Esophagus muscularis mucosa (tissue), 4 donors: ENCODE data around the gene KRT15. TPM values are rescaled to one million over a fixed set of nuclear protein-coding genes. Genes with fewer than 3 reads are reported as not detected.

Experiments used
- DNase-seq: peaks from one replicate; pipeline ENCODE4 v3.0.0-alpha.2; 2017; ENCODE audit errors: extremely low spot score
- H3K27ac ChIP-seq, 4 donors: fragments of 200-600 bp; sonication (generic); replicated peaks in 1 of 4; 1 replicate in 3 of 4; 2 replicates in 1 of 4; pipeline ENCODE4 v1.5.1; 2016 to 2019; ENCODE audit warnings: mild to moderate bottlenecking in 1 of 4
- H3K27me3 ChIP-seq, 4 donors: fragments of 200-600 bp; sonication (generic); one replicate each; pipeline versions ENCODE4 v1.5.1 to v1.6.0; 2016 to 2019
- H3K36me3 ChIP-seq, 4 donors: fragments of 200-600 bp; sonication (generic); one replicate each; pipeline ENCODE4 v1.5.1; 2016 to 2019
- H3K4me1 ChIP-seq, 4 donors: fragments of 200-600 bp; sonication (generic); one replicate each; pipeline ENCODE4 v1.5.1; 2016 to 2019
- H3K4me3 ChIP-seq, 4 donors: fragments of 200-600 bp; sonication (generic); 1 replicate in 2 of 4; 2 replicates in 2 of 4; pipeline ENCODE4 v1.5.1; 2016 to 2019; ENCODE audit warnings: mild to moderate bottlenecking in 4 of 4, moderate library complexity in 1 of 4
- H3K9me3 ChIP-seq, 4 donors: fragments of 200-600 bp; sonication (generic); 1 replicate in 3 of 4; 2 replicates in 1 of 4; pipeline ENCODE4 v1.5.1; 2016 to 2019
- CTCF ChIP-seq, 3 experiments: fragments of 200-600 bp in 2 of 3; fragments of 450-650 bp in 1 of 3; sonication (generic) in 2 of 3; IDR thresholded peaks; one replicate each; pipeline ENCODE4 v1.5.1; 2017 to 2019; ENCODE audit warnings: antibody characterized with exemption in 3 of 3, mild to moderate bottlenecking in 2 of 3, moderate library complexity in 1 of 3
- EP300 ChIP-seq: sonication (generic); formaldehyde crosslinking; IDR thresholded peaks from one replicate; pipeline ENCODE4 v1.6.1; 2017; ENCODE audit warnings: antibody characterized with exemption
- POLR2A ChIP-seq: fragments of 450-650 bp; IDR thresholded peaks from one replicate; pipeline ENCODE4 v1.6.1; 2017; ENCODE audit warnings: antibody characterized with exemption, moderate library complexity, mild to moderate bottlenecking, low read depth
- POLR2AphosphoS5 ChIP-seq, 2 donors: sonication (generic); formaldehyde crosslinking; IDR thresholded peaks; one replicate each; pipeline ENCODE4 v1.6.1; 2017; ENCODE audit warnings: antibody characterized with exemption in 2 of 2
- WGBS: methylation state at CpG from one replicate; pipeline ENCODE4 v1.1.5; 2018; 5-methylcytosine and 5-hydroxymethylcytosine counted together
- intact Hi-C: fragments of 100-400 bp; cut with DNase I; formaldehyde crosslinking; loops from one replicate; pipeline ENCODE4 v1.15.1; 2023
- total RNA-seq, 4 donors: library from RNA; depleted of rRNA; stranded (reverse); fragments of >200 nt; gene quantifications; one replicate each; pipeline versions ENCODE4 v1.1.0 to v1.2.1, GENCODE V29; 2016

The KRT15 gene
- total RNA-seq, 4 donors from 2014 or later, result 3.3 TPM; not detected in 3

- DNase-seq, result no peak
- 98% methylated on average over 12 of the region's 13 CpGs for WGBS
Observed at GRCh38 chr17:41486316-41486715, 32.4 kb downstream of the KRT15 start.

GRCh38 chr17:41484920-41485904 lies 33.5 kb downstream of the KRT15 start:
- TF ChIP-seq POLR2AphosphoS5 (IDR thresholded peaks at IDR 0.05) (no peak), POLR2A (no peak), EP300 (no peak), CTCF (IDR thresholded peaks at IDR 0.05) (no peak)
- intact Hi-C loops, result no loop called here
- Histone ChIP-seq H3K4me1 (no peaks in the 10 kb centered on the region), H3K4me3 (no peak overlapping the region), H3K27ac (no peak overlapping the region), H3K9me3 (no peaks in the 10 kb centered on the region), H3K27me3 (peaks cover 0 to 7% (median 0%) of the 10 kb centered on the region in 4 donors), H3K36me3 (no peaks in the 10 kb centered on the region)
- 89% methylated on average over 8 of the region's 8 CpGs for WGBS
- DNase-seq, result no peak

More at GRCh38 chr17:41486316-41486715, 32.4 kb downstream of the KRT15 start:
- Histone ChIP-seq H3K4me3 (no peak overlapping the region), H3K27me3 (peaks cover 0 to 7% (median 0%) of the 10 kb centered on the region in 4 donors), H3K4me1 (no peaks in the 10 kb centered on the region), H3K27ac (no peak overlapping the region), H3K36me3 (no peaks in the 10 kb centered on the region), H3K9me3 (no peaks in the 10 kb centered on the region)
- intact Hi-C loops, result no loop called here
- TF ChIP-seq EP300 (no peak), POLR2A (no peak), POLR2AphosphoS5 (IDR thresholded peaks at IDR 0.05) (no peak), CTCF (IDR thresholded peaks at IDR 0.05) (no peak)

GRCh38 chr17:41483991-41484826 lies 34.5 kb downstream of the KRT15 start:
- no peak overlapping the region for H3K27ac ChIP-seq
- peaks cover 0 to 7% (median 0%) of the 10 kb centered on the region in 4 donors for H3K27me3 ChIP-seq
- TF ChIP-seq POLR2A (no peak), EP300 (no peak), POLR2AphosphoS5 (IDR thresholded peaks at IDR 0.05) (no peak), CTCF (IDR thresholded peaks at IDR 0.05) (no peak)
- intact Hi-C loops, result no loop called here
- no peaks in the 10 kb centered on the region for H3K4me1 ChIP-seq
- WGBS, result 82% methylated on average over 6 of the region's 7 CpGs
- no peak for DNase-seq
- no peak overlapping the region for H3K4me3 ChIP-seq
- H3K9me3 ChIP-seq, result no peaks in the 10 kb centered on the region
- no peaks in the 10 kb centered on the region for H3K36me3 ChIP-seq

GRCh38 chr17:41483531-41483930 lies 35.2 kb downstream of the KRT15 start:
- TF ChIP-seq POLR2AphosphoS5 (IDR thresholded peaks at IDR 0.05), result no peak
- TF ChIP-seq EP300, result no peak
- no peak for TF ChIP-seq POLR2A
- TF ChIP-seq CTCF (IDR thresholded peaks at IDR 0.05), result no peak
- H3K27me3 ChIP-seq, result peaks cover 0 to 7% (median 0%) of the 10 kb centered on the region in 4 donors
- intact Hi-C loops, result no loop called here
- H3K36me3 ChIP-seq, result no peaks in the 10 kb centered on the region
- no peak overlapping the region for H3K27ac ChIP-seq
- H3K9me3 ChIP-seq, result no peaks in the 10 kb centered on the region
- H3K4me1 ChIP-seq, result no peaks in the 10 kb centered on the region
- 90% methylated on average over 9 of the region's 9 CpGs for WGBS
- no peak overlapping the region for H3K4me3 ChIP-seq
- no peak for DNase-seq
